HL-60/S4 treated with phorbol 12-myristate 13-acetate at 8.2 ng/mL for 4 days and 3 days (cell line): ENCODE results near the gene SPP1.

Experiments used
- in situ Hi-C: fragments of 300-500 bp; cut with MboI; formaldehyde crosslinking; loops from 2 replicates; pipeline ENCODE4 v1.15.0; 2022; ENCODE audit warnings: low sequenced_read_pairs

Gene SPP1

GRCh38 chr4:87983996-87984395, 8.5 kb downstream of the SPP1 start:
- in situ Hi-C loops = loop anchor here (25.0 kb wide), 1 partner anchor 297 kb away; no protein-coding TSS in a partner anchor

GRCh38 chr4:87985097-87985886, 9.8 kb downstream of the SPP1 start:
- in situ Hi-C loops = loop anchor here (25.0 kb wide), 1 partner anchor 298 kb away; no protein-coding TSS in a partner anchor

- in situ Hi-C loops = loop anchor here (25.0 kb wide), 1 partner anchor 299 kb away; no protein-coding TSS in a partner anchor
These were observed 10.3 kb downstream of the SPP1 start for GRCh38 chr4:87985887-87986200.

GRCh38 chr4:87986508-87986907, 11.0 kb downstream of the SPP1 start:
- in situ Hi-C loops = loop anchor here (25.0 kb wide), 1 partner anchor 299 kb away; no protein-coding TSS in a partner anchor

GRCh38 chr4:87989765-87990164, 14.3 kb downstream of the SPP1 start:
- in situ Hi-C loops = loop anchor here (25.0 kb wide), 1 partner anchor 302 kb away; no protein-coding TSS in a partner anchor

GRCh38 chr4:87995435-87995834, 19.9 kb downstream of the SPP1 start:
- in situ Hi-C loops = loop anchor here (25.0 kb wide), 1 partner anchor 308 kb away; no protein-coding TSS in a partner anchor

GRCh38 chr4:87999191-87999691, 23.7 kb downstream of the SPP1 start:
- in situ Hi-C loops = loop anchor here (25.0 kb wide), 1 partner anchor 312 kb away; no protein-coding TSS in a partner anchor

- in situ Hi-C loops = no loop called here
These were observed 26.4 kb downstream of the SPP1 start for GRCh38 chr4:88001871-88002270.

- in situ Hi-C loops = no loop called here
These were observed 27.3 kb downstream of the SPP1 start for GRCh38 chr4:88002786-88003185.

GRCh38 chr4:88003261-88003660, 27.7 kb downstream of the SPP1 start:
- in situ Hi-C loops = no loop called here

- in situ Hi-C loops = no loop called here
These were observed 29.6 kb downstream of the SPP1 start for GRCh38 chr4:88005076-88005475.

- in situ Hi-C loops = no loop called here
These were observed 30.4 kb downstream of the SPP1 start for GRCh38 chr4:88005946-88006345.

GRCh38 chr4:88006956-88007303, 31.4 kb downstream of the SPP1 start:
- in situ Hi-C loops = no loop called here

- in situ Hi-C loops = no loop called here
These were observed 32.0 kb downstream of the SPP1 start, which contains the start of gene PKD2 for GRCh38 chr4:88007304-88008121. TSS of gene PKD2 (plus strand) at chr4:88007635. CDS start at chr4:88007734, 99 bp downstream.

GRCh38 chr4:88008122-88008742, 32.7 kb downstream of the SPP1 start:
- in situ Hi-C loops = no loop called here

- in situ Hi-C loops = no loop called here
These were observed 33.2 kb downstream of the SPP1 start for GRCh38 chr4:88008743-88009171.

- in situ Hi-C loops = no loop called here
These were observed 34.4 kb downstream of the SPP1 start for GRCh38 chr4:88009871-88010270.

- in situ Hi-C loops = no loop called here
These were observed 35.5 kb downstream of the SPP1 start for GRCh38 chr4:88010966-88011365.

- in situ Hi-C loops = no loop called here
These were observed 37.1 kb downstream of the SPP1 start for GRCh38 chr4:88012647-88013046.

- in situ Hi-C loops = no loop called here
These were observed 38.9 kb downstream of the SPP1 start for GRCh38 chr4:88014386-88014905.
